HG03064 (cell line): ENCODE measurements around the gene ZNF474.
"Not testable (repeated sequence)": the region's sequence is repeated elsewhere in the genome, so short reads cannot be mapped to it uniquely, and the experiment has no call there.

Source experiments
- ATAC-seq: cut with Tn5 transposase; IDR thresholded peaks from one replicate; pipeline ENCODE4 v1.9.1; 2021; ENCODE audit warnings: low read depth; ENCODE audit not compliant: unreplicated experiment

Gene ZNF474

DNA sequence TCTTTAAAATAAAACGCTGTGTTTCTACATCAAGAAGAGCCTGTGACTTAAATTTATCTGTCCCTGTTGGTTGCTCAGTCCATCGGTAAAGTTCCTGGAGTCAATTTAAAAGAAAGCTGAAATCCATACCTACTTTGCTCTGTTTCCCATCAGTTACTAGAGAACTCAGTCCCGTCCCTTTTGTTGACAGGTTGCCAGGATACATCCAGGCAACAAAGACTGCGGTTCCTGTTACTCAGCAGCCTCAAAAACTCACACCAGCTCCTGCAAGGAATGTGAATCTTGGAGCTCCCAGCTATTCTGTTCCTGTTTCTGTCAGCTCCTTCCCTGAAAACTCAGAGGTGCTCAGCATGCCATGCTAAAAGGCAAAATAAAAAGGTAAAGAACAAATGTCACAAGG, at the start of gene ZNF474:
Gene ZNF474, plus strand, starts transcription at position 241 of the 400 bp plus-strand sequence. CDS start 22,445 bp downstream, outside the sequence.
- ATAC-seq: no peak

DNA sequence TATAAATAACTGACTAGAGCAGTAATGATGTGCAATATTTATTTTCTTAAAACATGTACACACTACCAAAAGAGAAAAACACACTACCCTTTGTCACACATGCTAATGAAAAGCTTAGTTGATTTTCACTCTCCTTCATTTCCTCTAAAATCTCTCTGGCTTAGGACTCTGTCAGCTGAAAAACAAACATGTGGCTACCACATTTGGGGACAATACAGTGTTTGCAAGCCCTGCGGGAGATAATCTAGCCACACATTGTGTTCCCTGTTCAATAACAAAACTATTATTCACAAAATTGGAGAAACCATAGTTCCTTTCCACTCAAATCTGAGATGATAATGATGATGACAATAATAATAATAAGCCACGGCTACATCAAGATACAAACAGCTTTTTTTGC, 47.8 kb upstream of the ZNF474 start:
- no peak for ATAC-seq

DNA sequence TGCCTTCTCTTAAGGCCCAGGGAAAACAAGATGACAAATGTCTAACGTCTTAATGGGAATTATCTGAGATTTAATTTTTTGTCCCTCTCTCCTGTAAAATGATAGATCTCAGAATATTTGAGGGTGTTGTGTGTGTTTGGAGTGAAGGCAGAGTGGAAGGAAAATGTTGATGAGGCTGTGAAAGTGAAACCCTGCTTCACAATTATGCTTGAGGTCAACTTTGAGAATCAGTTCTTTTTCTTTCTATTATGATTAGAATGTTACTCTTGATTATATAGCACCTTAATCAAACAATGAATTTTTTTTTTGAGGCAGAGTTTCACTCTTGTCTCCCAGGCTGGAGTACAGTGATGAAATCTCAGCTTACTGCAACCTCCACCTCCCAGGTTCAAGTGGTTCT, 45.8 kb upstream of the ZNF474 start:
- ATAC-seq: no peak

DNA sequence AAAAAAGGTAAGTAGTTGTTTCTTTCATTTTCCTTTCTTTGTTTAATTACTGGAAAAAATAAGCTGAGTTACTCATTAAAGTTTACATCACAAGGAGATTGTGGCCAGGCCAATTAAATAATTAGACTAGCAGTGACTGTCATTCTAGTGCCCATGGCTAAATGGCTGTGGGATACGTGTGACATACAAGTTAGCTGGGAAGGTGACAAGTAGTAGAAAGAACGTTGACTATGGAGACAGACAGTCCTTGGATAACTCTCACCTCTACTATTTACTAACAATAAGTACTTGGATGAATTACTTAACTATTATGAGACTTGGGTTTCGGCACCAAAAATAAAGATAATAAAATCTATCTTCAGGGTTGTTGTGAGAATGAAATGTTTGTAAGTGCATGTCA, 44.3 kb upstream of the ZNF474 start:
- no peak for ATAC-seq

DNA sequence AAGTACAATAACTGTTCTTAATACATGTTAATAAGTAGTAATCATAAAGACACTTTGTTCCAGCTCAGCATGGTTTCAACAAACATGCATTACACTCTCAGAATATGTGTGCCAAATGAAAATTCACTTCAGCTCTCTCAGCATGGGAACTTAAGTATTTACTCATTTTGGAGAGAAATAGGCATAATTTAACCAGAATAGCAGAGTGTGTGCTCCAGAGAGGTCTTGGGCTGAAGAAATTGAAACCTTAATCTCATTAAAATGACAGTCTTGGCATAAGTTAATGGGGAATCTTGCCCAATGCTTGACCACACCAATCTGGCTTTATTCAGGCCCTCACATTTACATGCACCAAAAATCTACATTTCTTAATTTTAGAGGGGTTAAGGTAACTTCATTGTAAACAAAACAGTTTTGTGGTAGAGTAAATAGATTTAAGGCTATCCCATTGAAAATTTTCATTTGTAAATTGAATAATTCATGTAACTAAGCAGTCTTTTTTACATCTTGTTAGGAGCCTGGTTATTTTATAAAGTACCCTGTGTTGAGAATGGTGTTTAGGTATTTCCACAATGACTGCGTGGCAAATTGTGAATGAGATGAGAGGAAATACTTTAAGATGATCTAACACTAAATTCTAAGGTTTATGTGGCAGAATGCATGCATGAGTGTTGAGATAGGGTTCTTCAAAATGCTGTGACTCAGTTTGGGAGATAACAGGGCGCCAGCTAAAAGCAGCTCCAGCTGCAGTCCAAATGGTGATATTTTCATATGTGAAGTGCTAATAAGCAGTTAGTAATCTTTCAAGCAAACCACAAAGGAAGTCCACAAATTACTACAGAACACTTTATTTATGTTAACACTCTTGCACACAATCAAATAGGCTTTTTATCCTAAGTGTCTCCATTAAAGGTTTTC, 40.0 kb upstream of the ZNF474 start:
- no peak for ATAC-seq

DNA sequence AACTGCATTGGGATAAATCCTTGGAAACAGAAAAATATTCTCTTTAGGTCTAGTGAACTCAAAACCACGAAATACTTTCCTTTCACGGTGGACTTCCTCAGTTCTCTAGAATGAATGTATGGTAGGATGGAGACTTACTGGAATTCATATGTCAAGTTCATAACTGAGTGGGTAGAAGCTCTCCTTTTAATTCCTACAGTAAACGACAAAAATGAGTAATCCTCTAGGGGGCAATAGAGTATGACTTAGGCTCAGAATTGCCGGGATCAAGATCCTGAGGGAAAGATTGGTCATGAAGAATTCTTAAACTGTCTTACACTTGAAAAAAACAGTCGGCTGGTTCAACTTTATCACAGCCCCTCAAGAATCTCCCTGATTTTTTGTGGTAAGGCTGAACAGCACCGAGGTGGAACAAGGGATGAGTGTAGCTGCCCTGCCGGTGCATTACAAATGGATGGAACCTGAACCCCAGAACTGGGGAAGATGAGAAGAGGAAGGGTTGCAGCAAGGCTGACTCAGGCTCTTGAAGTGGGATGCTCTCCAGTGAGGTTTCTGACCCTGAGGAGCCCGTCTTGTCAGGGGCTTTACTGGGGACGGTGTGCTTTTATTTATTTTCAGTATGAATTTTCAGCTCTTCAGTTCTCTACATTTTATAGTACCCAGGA, 37.3 kb upstream of the ZNF474 start:
- ATAC-seq: no peak

DNA sequence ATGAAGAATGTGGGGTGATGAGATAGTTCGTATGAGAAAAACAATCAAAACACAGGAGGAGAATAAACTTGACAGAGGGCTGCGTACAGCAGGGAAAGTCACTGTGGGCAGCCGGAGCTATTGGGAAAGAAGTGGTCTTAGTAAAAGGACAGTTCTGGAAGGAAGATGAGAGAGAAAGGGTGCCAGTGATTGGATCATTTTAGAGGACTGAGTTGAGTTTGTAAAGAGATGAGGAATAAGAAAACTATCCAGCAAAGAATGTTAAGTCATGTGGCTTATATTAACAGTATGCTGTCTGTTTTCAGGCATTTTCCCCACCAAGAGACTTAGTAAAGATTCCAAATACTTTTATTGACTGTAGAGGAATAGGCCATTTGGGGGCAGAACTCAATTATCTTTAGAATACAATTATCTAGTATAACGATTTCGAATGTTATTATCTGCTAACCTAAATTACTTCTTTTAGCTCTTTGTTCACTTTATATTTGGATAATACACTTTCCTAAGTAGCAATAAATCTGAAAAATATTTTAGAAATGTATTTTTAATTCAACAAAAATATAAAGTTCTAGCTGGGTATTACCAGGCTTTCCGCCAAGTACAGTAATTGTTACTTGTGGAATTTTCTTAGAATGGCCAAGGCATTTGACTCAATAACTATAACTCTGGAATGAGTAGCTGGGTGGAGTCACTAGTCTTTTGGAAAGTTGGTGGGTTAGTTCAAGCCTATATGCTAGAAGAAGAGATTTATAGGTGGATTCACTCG, 35.7 kb upstream of the ZNF474 start:
- no peak for ATAC-seq

DNA sequence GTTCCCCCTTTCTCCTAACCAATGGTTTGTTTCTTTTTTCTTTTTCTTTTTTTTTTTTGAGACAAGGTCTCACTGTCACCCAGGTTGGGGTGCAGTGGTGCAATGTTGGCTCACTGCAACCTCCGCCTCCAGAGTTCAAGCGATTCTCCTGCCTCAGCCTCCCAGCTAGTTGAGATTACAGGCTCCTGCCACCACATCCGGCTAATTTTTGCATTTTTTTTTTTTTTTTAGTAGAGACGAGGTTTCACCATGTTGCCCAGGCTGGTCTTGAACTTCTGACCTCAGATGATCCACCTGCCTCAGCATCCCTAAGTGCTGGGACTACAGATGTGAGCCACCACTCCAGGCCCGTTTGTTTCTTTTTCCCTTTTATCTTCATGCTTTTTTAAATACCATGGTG, 35.1 kb upstream of the ZNF474 start:
- not testable (repeated sequence) for ATAC-seq

DNA sequence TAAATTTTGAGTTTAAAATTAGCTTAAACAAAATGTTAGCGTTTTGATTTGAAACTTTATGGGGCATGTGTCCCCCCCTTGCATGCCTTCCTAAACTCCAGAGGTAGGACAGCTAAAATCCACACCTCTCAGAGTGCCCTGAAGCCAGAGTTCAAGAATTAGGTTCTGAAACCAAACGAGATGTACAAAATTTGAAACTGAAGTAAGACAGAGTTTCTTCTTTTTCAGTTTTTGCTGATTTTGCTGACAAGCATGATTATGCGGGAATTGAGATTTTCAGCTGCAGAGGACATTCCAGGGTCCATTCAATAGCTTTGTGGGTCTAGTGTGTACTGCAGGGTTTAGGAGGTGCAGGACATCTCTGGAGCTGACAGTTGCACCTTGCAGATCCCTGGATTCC, 34.2 kb upstream of the ZNF474 start:
- no peak for ATAC-seq

DNA sequence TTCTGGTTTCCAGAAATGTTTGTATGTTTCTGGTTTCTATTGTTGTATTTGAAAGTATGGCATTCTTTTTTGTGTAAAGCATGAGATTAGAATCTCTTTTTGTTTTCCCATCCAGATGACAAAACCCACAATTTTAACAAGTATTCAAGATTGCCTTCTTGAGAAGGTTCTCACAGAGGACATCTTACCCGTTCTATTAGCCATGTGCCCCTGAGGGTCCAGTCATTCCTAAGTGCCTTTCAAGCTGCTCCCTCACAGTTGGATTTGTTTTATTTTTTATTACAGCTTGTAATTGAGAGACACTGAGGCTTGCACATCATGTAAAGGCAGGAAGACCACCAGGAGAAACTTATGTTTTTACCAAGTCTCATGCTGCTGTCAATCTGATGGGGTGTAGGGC, 32.0 kb upstream of the ZNF474 start:
- ATAC-seq: no peak

DNA sequence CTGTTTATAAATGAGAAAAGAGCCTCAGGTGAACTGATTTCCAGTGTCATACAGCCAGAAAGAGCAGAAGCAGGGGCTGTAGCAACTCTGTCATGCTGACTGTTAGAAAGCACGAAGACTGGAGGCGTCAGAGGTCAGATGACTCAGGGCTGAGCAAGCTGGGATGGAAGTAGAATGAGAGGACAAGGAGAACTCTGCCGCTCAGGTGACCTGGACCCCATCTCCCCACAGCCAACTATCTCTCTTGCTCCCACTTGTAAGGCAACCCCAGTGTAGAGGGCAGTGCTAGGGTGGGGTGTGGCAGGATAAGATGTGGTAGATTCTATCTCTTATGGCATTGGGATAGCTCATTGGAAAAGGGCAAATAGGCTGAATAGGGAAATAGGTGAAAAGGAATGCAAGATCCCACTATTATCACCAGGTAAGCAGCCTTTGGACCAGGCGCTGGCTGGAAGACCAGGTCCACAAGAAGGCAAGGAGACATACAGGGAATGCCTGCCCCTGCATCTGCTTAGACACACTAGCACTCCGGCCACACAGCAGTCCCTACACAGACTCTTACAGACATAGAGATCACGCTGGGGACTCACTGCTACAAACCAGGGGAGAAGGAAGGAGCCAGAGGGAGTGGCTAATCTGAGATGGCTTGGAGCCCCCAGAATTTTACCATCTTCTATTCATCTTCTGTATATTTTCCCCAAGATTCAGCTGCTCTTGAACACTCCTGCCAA, 30.1 kb upstream of the ZNF474 start:
- ATAC-seq: no peak

DNA sequence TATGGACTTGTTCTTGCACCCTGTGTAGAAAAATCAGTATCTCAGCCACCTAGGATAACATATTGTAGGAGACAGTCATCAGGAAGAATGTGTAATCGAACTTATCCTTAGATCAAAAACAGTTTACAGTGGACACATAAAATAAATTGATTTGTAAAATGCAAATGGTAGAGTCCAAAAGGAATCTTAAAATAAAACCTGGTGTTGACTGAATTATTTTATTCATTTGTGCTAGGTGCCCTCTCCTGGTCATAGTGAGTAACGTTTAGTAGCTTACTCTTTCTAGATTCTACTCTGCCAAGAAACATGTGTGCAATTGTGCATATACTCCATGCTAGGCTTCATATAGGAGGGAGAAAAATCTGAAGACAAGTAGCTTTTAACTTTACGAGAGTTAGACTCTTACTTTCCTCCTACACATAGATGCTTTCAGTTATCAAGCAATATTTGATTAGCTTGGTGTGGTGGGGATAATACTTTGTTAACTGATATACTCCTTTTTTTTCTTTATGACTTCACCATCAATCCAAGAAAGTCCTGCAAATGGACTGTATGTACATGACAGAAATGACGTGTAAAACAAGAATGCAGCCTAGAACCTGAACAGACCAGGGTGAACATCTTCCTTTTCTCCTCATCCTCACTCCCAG, 27.6 kb upstream of the ZNF474 start:
- ATAC-seq: no peak

DNA sequence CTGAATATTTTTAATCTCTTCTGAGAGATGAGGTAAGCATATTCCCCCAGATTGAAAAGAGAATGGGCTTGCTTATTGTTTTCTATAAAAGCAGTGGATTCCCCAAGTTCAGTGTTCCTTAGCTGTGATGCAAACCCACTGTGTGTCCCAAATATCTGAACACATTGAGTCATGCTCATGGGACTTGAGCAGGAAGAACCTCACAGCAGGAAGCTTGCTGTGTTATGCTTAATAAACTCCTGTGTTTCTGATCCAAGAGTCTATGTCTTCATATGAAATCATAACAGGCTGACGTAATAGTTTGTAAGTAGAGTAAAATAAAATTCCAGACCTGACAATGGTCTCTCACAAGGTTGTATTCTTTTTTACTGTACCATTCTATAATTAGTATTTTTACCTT, 26.5 kb upstream of the ZNF474 start:
- ATAC-seq: no peak

DNA sequence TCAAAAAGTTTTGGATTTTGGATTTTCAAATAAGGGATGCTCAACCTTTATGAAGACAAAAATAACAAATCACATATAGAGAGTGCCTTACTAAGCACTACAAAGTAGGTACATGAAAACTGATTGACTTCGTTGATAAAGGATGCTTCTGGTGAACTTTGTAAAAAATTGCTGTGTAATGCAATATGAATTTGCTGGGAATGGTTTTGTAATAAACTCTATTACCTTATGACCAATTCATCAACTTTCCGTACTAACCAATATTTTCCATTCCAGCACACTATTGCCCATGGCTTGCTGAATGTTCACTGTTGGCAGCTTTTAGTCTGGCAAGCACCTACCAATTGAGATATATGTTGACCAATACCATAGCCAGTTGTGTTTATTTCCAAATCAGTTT, 23.4 kb upstream of the ZNF474 start:
- no peak for ATAC-seq

DNA sequence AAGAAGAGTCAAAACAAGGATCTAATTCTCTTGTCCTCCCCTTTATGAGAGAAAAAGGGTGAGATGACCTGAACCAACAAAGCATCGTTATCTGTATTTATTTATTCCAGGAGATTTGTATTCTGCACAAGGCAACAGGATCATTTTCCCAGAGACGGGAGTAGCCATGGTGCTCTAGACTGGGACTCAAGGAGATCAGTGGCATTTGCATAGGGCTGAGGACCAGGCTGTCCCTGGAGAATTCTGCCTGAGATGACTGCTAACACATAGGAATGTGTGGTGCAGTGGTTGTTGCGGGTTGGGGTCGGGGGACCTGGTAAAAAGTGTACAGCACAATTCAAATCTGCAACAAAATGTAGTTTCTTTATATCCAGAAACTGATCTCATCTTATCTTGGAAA, 22.3 kb upstream of the ZNF474 start:
- ATAC-seq: no peak

DNA sequence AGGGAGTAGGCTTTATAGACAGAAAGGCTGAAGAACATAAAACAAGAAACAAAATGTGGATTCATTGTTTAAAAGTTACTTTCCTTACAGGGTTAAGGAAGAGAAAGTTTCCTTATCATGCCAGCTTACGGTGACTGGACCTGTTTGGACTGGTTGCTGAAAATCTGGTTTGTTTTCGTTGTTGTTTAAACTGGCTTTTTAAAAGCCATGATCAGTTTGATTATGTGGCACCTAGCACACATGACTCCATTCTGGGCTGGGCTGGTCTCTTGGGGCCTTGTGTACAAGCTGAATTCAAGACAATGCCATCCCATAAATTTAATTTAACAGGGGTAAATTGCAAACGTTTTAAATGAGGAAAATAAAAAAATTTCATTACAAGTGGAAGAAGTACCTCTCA, 18.4 kb upstream of the ZNF474 start:
- no peak for ATAC-seq

DNA sequence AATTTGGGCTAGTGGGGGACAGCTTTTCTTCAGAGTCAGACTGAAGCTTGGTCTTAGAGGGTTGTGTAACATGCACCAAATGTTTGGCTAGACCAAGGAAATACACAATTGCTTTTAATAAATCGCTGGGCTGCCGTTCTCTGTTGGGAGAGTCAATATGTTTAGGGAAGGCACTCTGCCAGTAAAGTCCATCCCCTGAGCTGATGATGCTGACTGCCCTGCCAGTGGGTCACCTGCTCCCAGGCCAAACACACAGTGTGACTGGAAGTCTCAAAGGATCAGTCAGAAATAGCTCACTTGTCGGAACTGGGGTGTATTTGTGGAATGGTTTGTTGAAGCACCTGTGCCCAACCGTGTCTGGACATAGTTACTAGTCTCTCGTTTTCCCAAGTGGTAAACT, 17.9 kb upstream of the ZNF474 start:
- no peak for ATAC-seq

DNA sequence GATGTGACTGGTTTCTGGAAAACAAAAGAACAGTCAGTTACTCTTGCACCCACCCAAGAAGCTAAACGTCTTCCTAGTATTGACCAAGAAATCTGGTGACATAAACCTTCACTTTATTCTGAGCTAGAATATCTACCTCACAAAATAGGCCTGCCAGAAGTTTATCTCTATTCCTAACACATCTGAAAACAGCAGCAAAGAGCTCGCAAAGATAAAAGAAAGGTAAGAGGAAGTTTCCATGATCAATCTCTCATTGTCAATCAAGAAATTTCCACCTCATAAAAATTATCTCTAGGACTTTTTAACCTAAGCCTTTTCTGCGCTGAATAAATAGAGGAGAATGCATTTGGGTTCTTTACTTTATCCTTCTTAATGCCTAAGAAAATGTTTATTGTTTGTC, 17.3 kb upstream of the ZNF474 start:
- ATAC-seq: no peak

DNA sequence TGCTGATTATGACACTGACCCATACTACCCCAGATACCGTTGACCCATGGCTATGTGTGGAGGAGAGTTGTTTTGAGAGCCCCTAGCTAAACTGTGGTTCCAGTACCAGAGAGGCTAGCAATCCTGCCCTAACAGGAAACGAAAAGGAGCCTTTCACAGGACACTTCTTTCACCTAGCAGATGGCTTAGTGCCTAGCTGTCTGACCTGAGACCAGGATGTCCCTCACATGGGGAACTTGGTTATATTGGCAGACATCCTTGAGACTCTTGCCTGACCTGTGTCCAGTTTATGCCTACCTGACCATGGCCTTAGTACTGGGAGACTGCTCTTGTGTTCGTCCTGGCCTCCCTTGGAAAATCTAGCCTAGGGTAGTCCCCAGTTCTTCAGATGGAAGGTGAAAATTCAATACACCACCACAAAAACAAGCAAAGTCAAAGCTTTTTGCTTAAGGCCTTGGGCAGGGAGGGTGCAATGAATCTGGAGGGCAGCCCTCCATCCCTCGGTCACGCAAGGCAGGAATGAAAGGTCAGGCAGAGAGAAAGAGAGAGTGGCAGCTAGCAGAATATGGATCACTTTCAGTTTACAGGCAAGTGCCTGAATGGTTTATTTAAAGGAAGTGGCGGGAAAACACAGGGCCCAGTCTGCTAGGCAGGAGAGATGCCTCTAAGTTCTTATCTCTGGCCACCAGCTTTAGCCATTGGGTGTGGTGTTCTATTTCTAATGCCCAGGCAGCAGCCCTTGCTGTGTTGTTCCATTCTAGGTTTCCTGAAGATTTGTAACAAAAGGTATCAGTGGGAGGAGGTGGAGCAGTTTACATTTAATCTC, 16.4 kb upstream of the ZNF474 start:
- no peak for ATAC-seq
